ENCODE data around the gene GFI1B.
"Not testable (repeated sequence)": the region's sequence is repeated elsewhere in the genome, so short reads cannot be mapped to it uniquely, and the experiment has no call there.

Gene GFI1B

DNA sequence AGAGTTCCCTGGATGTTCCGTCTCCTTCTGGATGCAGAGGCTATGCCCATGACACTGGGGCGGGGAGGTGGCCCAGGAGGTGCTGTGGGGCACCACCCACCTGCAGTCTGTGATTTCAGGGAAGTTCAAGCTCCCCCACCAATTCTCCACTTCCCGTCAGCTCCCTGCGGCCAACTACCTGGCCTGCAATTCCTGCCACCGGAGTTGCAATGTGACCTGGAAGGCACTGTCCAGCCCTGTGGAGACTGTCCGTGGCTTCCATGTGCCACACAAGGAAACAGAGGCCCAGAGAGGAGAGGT lies 16.6 kb downstream of the GFI1B start:
- TF ChIP-seq, protein P1, sequence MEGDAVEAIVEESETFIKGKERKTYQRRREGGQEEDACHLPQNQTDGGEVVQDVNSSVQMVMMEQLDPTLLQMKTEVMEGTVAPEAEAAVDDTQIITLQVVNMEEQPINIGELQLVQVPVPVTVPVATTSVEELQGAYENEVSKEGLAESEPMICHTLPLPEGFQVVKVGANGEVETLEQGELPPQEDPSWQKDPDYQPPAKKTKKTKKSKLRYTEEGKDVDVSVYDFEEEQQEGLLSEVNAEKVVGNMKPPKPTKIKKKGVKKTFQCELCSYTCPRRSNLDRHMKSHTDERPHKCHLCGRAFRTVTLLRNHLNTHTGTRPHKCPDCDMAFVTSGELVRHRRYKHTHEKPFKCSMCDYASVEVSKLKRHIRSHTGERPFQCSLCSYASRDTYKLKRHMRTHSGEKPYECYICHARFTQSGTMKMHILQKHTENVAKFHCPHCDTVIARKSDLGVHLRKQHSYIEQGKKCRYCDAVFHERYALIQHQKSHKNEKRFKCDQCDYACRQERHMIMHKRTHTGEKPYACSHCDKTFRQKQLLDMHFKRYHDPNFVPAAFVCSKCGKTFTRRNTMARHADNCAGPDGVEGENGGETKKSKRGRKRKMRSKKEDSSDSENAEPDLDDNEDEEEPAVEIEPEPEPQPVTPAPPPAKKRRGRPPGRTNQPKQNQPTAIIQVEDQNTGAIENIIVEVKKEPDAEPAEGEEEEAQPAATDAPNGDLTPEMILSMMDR (IDR thresholded peaks at IDR 0.05), result no peak
- Histone ChIP-seq H3K27me3 (ENCODE audit: control insufficient read depth, insufficient read depth, low read length) (no peaks in the 10 kb centered on the region), H3K4me2 (ENCODE audit: low read length) (no peak overlapping the region)

DNA sequence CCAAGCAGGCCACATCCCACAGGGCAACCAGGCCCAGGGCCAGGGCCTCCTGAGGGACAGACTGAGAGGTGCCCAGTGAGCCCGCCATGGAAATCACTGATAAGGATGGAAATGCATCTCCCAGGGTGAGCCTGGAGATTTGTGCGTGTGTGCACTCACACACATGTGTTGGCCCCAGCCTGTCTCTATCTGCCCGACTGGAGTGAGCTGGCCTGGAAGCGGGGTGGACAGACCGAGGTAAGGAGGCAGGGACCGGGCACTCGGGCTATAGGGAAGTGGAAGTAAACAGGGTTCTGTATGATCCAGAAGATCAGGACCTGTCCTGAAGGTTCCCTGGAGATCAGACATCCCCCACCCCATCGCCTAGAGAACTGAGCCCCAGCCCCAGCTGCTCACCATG lies 17.4 kb downstream of the GFI1B start:
- no peaks in the 10 kb centered on the region for H3K27me3 ChIP-seq (ENCODE audit: control insufficient read depth, insufficient read depth, low read length)
- H3K9ac ChIP-seq, result no peak overlapping the region
- no peak overlapping the region for H3K4me2 ChIP-seq (ENCODE audit: low read length)
- H3K79me2 ChIP-seq, result no peaks in the 10 kb centered on the region
- TF ChIP-seq, protein P1 (IDR thresholded peaks at IDR 0.05), result no peak
- no peaks in the 10 kb centered on the region for H3K4me1 ChIP-seq
- no peaks in the 10 kb centered on the region for H3K36me3 ChIP-seq (ENCODE audit: control insufficient read depth, insufficient read depth, low read length)
- H2AFZ ChIP-seq, result no peak overlapping the region
- no peaks in the 10 kb centered on the region for H3K9me3 ChIP-seq (ENCODE audit: control insufficient read depth, low read length)
- no peak overlapping the region for H3K4me3 ChIP-seq (ENCODE audit: low read depth, low read length)
- H3K27ac ChIP-seq, result no peak overlapping the region

More for the DNA sequence above, 16.6 kb downstream of the GFI1B start:
- no peak overlapping the region for H3K4me3 ChIP-seq (ENCODE audit: low read depth, low read length)
- H3K9ac ChIP-seq, result no peak overlapping the region
- no peaks in the 10 kb centered on the region for H3K36me3 ChIP-seq (ENCODE audit: control insufficient read depth, insufficient read depth, low read length)
- no peaks in the 10 kb centered on the region for H3K9me3 ChIP-seq (ENCODE audit: control insufficient read depth, low read length)
- no peak overlapping the region for H2AFZ ChIP-seq
- H3K79me2 ChIP-seq, result no peaks in the 10 kb centered on the region
- no peaks in the 10 kb centered on the region for H3K4me1 ChIP-seq
- H3K27ac ChIP-seq, result no peak overlapping the region

DNA sequence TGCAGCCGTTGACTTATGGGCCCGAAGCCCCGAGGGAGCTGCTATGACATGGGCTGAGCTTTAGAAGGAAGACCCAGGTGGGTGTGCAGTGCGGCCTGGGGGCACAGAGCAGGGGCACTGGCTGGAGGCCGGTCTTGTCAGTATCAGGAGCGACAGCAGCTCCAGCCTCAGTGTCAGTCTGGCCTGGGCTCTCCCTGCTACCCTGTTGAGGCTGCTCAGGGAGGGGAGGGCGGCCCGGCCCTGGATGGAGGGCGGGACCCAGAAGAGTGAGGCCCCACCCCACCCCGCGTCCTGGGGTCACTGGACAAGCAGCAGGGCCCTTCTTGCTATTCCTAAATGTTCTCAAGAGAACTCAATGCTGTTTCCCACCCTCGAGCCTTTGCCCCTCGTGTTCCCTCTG lies 18.0 kb downstream of the GFI1B start:
- no peak overlapping the region for H3K4me3 ChIP-seq (ENCODE audit: low read depth, low read length)
- no peak overlapping the region for H3K4me2 ChIP-seq (ENCODE audit: low read length)
- no peak overlapping the region for H3K27ac ChIP-seq
- TF ChIP-seq, protein P1 (IDR thresholded peaks at IDR 0.05), result no peak
- no peaks in the 10 kb centered on the region for H3K9me3 ChIP-seq (ENCODE audit: control insufficient read depth, low read length)
- H3K9ac ChIP-seq, result no peak overlapping the region
- H3K27me3 ChIP-seq (ENCODE audit: control insufficient read depth, insufficient read depth, low read length), result no peaks in the 10 kb centered on the region
- no peaks in the 10 kb centered on the region for H3K79me2 ChIP-seq
- H3K36me3 ChIP-seq (ENCODE audit: control insufficient read depth, insufficient read depth, low read length), result no peaks in the 10 kb centered on the region
- H3K4me1 ChIP-seq, result no peaks in the 10 kb centered on the region
- no peak overlapping the region for H2AFZ ChIP-seq

DNA sequence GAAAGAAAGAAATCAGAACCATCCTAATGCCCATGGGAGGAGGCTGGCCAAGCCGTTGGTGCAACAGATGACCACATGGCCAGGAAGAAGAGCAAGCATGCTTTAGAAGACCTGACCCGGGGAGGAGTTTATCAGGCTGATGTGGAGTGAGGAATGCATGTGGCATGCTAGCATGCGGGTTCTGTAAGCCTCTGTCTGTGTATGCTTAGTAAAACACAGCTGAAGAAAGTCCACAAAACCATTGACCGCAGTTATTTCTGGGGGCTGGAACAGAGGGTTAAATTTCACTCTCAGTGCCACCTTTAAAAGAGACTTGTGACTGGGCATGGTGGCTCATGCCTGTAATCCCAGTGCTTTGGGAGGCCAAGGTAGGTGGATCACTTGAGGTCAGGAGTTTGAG lies 19.1 kb downstream of the GFI1B start:
- no peak overlapping the region for H2AFZ ChIP-seq
- H3K4me3 ChIP-seq (ENCODE audit: low read depth, low read length), result no peak overlapping the region
- no peak overlapping the region for H3K27ac ChIP-seq
- H3K4me1 ChIP-seq, result no peaks in the 10 kb centered on the region
- H3K9ac ChIP-seq, result no peak overlapping the region
- no peaks in the 10 kb centered on the region for H3K27me3 ChIP-seq (ENCODE audit: control insufficient read depth, insufficient read depth, low read length)
- H3K36me3 ChIP-seq (ENCODE audit: control insufficient read depth, insufficient read depth, low read length), result no peaks in the 10 kb centered on the region
- H3K79me2 ChIP-seq, result no peaks in the 10 kb centered on the region
- no peaks in the 10 kb centered on the region for H3K9me3 ChIP-seq (ENCODE audit: control insufficient read depth, low read length)
- TF ChIP-seq, protein P1 (IDR thresholded peaks at IDR 0.05), result no peak
- no peak overlapping the region for H3K4me2 ChIP-seq (ENCODE audit: low read length)

DNA sequence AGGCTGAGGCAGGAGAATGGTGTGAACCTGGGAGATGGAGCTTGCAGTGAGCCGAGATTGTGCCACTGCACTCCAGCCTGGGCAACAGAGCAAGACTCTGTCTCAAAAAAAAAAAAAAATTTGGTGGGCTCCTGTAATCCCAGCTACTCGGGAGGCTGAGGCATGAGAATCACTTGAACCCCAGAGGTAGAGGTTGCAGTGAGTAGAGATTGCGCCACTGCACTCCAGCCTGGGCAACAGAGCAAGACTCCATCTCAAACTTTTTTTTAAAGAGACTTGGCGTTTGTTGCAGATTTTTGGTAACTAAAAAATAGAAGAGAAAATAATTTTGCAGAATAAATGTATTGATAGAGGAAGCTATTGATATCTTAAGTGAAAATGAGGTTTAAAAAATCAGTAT lies 19.7 kb downstream of the GFI1B start:
- H3K27ac ChIP-seq; H3K9ac ChIP-seq; H3K9me3 ChIP-seq (ENCODE audit: control insufficient read depth, low read length); H3K4me1 ChIP-seq; H3K27me3 ChIP-seq (ENCODE audit: control insufficient read depth, insufficient read depth, low read length); H3K79me2 ChIP-seq; H3K4me3 ChIP-seq (ENCODE audit: low read depth, low read length); H2AFZ ChIP-seq; H3K4me2 ChIP-seq (ENCODE audit: low read length); H3K36me3 ChIP-seq (ENCODE audit: control insufficient read depth, insufficient read depth, low read length): not testable (repeated sequence)
